SU-DHL-6 (cell line): ENCODE results near the gene ZNF487.

ENCODE experiments used
- H2AFZ ChIP-seq: fragments of 200-600 bp; sonication (generic); 2 replicates; pipeline ENCODE4 v1.6.1; 2014; ENCODE audit warnings: low read depth, mild to moderate bottlenecking, moderate library complexity, mixed read lengths, antibody characterized with exemption, low read length; ENCODE audit not compliant: severe bottlenecking
- H3F3A ChIP-seq: fragments of 200-600 bp; shearing (Covaris generic); 2 replicates; pipeline ENCODE4 v1.6.0; 2016; ENCODE audit warnings: antibody characterized with exemption, mild to moderate bottlenecking; ENCODE audit not compliant: insufficient read depth
- H3K27ac ChIP-seq: fragments of 200-600 bp; sonication (generic); 2 replicates; pipeline ENCODE4 v1.5.1; 2016; ENCODE audit warnings: low read depth, mild to moderate bottlenecking, low read length, moderate library complexity, mixed read lengths
- H3K27me3 ChIP-seq: fragments of 200-600 bp; sonication (generic), shearing (Covaris generic); 2 replicates; pipeline ENCODE4 v1.6.0; 2014; ENCODE audit warnings: mild to moderate bottlenecking, low read length
- H3K36me3 ChIP-seq: fragments of 200-600 bp; sonication (generic); 2 replicates; pipeline ENCODE4 v1.6.1; 2014; ENCODE audit warnings: mild to moderate bottlenecking, low read length, mixed read lengths
- H3K4me2 ChIP-seq: fragments of 300-600, 200-600 bp; shearing (Covaris generic), sonication (generic); 2 replicates; pipeline ENCODE4 v1.6.0; 2014; ENCODE audit warnings: low read length, low read depth, mild to moderate bottlenecking; ENCODE audit not compliant: poor library complexity, severe bottlenecking
- H3K4me3 ChIP-seq: fragments of 200-600 bp; sonication (generic); 2 replicates; pipeline ENCODE4 v1.5.1; 2014; ENCODE audit warnings: antibody characterized with exemption, low read length, mild to moderate bottlenecking, mixed read lengths; ENCODE audit not compliant: insufficient read depth, poor library complexity, severe bottlenecking
- H3K79me2 ChIP-seq: fragments of 200-600 bp; sonication (generic); 2 replicates; pipeline ENCODE4 v1.6.1; 2014; ENCODE audit warnings: mild to moderate bottlenecking, low read length, moderate library complexity; ENCODE audit not compliant: insufficient read depth
- H3K9ac ChIP-seq: fragments of 200-600 bp; sonication (generic); 2 replicates; pipeline ENCODE4 v1.7.0; 2014; ENCODE audit warnings: mild to moderate bottlenecking, low read length
- H3K9me2 ChIP-seq: fragments of 200-600 bp; sonication (generic); replicated peaks from 2 replicates; pipeline ENCODE4 v1.6.1; 2014; ENCODE audit warnings: low read length; ENCODE audit not compliant: insufficient read depth
- H3K9me3 ChIP-seq: fragments of 200-600 bp; sonication (generic); 2 replicates; pipeline ENCODE4 v1.6.1; 2014; ENCODE audit warnings: low read length, mixed read lengths; ENCODE audit not compliant: insufficient read depth
- H4K20me1 ChIP-seq: fragments of 200-600 bp; sonication (generic); 2 replicates; pipeline ENCODE4 v1.6.1; 2014; ENCODE audit warnings: low read depth, mild to moderate bottlenecking, antibody characterized with exemption, low read length, moderate library complexity, mixed read lengths
- EZH2phosphoT487 ChIP-seq: fragments of 200-600 bp; sonication (generic), shearing (Covaris generic); conservative IDR thresholded peaks from 2 replicates; pipeline ENCODE4 v1.6.1; 2018; ENCODE audit warnings: mild to moderate bottlenecking, antibody characterized with exemption, low read length, moderate library complexity, mixed read lengths
- TF ChIP-seq, protein P1 (sequence below): fragments of 200-600 bp; sonication (generic); IDR thresholded peaks from one replicate; pipeline ENCODE4 v1.5.1; 2017; ENCODE audit warnings: antibody characterized with exemption, mild to moderate bottlenecking, low read length, moderate library complexity; ENCODE audit not compliant: insufficient read depth, poor library complexity, severe bottlenecking

The ZNF487 gene

DNA sequence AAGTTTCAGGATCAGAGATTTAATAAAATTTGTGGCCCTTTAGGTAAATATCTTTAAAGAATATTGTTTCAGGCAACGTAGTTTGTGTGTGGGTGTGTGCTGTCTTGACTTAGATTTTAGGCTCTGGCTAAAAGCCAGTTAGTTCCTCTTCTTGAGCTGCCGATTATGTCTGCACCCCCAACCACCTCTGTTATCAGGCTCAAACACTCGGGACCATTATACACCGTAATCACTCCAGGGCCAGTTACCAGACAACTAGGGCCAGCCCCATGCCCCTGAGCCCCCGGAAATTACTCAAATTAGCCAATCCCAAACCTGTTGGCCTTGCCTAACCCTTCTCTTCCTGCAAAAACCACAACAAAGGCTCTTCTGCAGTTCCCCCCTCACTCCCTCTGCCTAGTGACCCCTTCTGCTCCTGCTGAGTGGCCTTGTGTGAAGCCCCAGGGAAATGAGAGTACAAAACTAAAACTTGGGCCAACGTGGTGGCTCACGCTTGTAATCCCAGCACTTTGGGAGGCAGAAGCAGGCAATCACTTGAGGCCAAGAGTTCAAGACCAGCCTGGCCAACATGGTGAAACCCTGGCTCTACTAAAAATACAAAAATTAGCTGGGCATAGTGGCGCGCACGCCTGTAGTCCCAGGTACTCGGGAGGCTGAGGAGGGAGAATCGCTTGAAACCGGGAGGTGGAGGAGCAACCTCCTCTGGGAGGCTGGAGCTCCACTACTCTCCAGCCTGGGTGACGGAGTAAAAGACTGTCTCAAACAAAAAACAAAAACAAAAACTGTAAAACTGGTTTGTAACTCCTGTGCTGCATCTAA lies 18.8 kb upstream of the ZNF487 start:
- Histone ChIP-seq H3K79me2 (no peaks in the 10 kb centered on the region), H3K9me2 (no peaks in the 10 kb centered on the region), H3K27ac (peak overlapping the region; percentile 86), H4K20me1 (no peaks in the 10 kb centered on the region), H3K9me3 (no peaks in the 10 kb centered on the region), H3K9ac (peak overlapping the region; percentile 34), H2AFZ (peak overlapping the region; percentile 64), H3K4me3 (no peak overlapping the region), H3K27me3 (no peaks in the 10 kb centered on the region), H3K36me3 (no peaks in the 10 kb centered on the region), H3F3A (peaks cover 40% of the 10 kb centered on the region), H3K4me2 (peak overlapping the region; percentile 56)
- TF ChIP-seq, protein P1, sequence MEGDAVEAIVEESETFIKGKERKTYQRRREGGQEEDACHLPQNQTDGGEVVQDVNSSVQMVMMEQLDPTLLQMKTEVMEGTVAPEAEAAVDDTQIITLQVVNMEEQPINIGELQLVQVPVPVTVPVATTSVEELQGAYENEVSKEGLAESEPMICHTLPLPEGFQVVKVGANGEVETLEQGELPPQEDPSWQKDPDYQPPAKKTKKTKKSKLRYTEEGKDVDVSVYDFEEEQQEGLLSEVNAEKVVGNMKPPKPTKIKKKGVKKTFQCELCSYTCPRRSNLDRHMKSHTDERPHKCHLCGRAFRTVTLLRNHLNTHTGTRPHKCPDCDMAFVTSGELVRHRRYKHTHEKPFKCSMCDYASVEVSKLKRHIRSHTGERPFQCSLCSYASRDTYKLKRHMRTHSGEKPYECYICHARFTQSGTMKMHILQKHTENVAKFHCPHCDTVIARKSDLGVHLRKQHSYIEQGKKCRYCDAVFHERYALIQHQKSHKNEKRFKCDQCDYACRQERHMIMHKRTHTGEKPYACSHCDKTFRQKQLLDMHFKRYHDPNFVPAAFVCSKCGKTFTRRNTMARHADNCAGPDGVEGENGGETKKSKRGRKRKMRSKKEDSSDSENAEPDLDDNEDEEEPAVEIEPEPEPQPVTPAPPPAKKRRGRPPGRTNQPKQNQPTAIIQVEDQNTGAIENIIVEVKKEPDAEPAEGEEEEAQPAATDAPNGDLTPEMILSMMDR, result no peak
- TF ChIP-seq EZH2phosphoT487, result no peak

DNA sequence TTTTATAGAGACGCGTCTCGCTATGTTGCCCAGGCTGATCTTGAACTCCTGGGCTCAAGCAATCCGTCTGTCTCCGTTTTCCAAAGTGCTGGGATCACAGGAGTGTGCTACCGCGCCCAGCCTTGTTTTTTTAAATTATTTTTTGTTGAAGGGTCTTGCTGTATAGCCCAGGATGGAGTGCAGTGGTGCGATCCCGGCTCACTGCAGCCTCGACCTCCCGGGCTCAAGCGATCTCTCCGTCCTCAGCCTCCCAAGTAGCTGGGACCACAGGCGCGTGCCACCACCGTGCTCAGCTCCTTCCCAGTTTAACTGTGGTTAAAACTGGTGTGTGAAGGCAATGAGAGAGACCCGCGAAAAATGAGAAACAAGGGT lies 16.9 kb upstream of the ZNF487 start:
- H3K79me2 ChIP-seq, result no peaks in the 10 kb centered on the region
- peaks cover 49% of the 10 kb centered on the region for H3F3A ChIP-seq
- peak overlapping the region; percentile 66 for H3K4me3 ChIP-seq
- H3K9me2 ChIP-seq, result no peaks in the 10 kb centered on the region
- H3K4me2 ChIP-seq, result peak overlapping the region; percentile 99
- peak overlapping the region; percentile 82 for H2AFZ ChIP-seq
- H3K9ac ChIP-seq, result peak overlapping the region; percentile 78
- TF ChIP-seq EZH2phosphoT487, result no peak
- TF ChIP-seq, protein P1, result no peak
- H3K27me3 ChIP-seq, result no peaks in the 10 kb centered on the region
- no peaks in the 10 kb centered on the region for H4K20me1 ChIP-seq
- peak overlapping the region; percentile 89 for H3K27ac ChIP-seq
- no peaks in the 10 kb centered on the region for H3K36me3 ChIP-seq
- no peaks in the 10 kb centered on the region for H3K9me3 ChIP-seq

DNA sequence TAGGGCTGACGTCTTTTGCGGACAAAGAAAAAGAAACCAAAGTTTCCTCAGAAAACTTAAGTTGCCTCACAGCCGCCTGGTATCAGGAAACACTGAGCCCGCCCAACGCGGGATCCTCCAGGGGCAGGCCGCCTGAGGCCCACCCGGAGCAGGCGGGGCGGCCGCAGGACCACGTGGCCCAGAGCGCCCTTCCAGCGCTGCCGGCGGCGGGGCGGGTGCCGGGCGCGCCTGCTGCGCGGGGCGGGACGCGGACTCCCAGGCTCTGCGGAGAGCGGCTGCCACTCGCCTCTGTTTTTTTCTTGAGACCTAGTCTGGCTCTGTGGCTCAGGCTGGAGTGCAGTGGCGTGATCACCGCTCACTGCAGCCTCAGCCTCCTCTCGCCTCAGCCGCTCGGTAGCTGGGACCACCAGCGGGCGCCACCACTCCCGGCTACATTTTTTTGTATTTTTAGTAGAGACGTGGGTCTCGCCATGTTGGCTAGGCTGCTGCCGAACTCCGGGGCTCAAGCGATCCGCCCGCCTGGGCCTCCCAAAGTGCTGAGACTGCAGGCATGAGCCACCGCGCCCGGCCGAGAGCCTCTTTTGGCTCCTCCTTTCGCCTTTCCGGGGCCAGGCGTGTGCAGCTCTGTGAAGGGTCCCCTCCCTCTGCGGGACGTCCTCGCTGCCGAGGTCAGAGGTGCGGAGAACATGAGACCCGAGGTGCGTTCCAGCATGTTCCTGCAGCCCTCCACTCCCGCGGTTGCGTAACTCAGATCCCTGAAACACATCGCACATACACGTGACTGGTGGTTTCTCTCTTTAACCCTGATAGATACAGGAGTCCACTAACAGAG lies 16.3 kb upstream of the ZNF487 start:
- H3K9ac ChIP-seq, result peak overlapping the region; percentile 78
- H3F3A ChIP-seq, result peaks cover 49% of the 10 kb centered on the region
- no peaks in the 10 kb centered on the region for H3K9me3 ChIP-seq
- H3K27me3 ChIP-seq, result no peaks in the 10 kb centered on the region
- H4K20me1 ChIP-seq, result no peaks in the 10 kb centered on the region
- H3K9me2 ChIP-seq, result no peaks in the 10 kb centered on the region
- peak overlapping the region; percentile 89 for H3K27ac ChIP-seq
- H2AFZ ChIP-seq, result peak overlapping the region; percentile 82
- H3K4me2 ChIP-seq, result peak overlapping the region; percentile 99
- TF ChIP-seq, protein P1, result no peak
- no peak for TF ChIP-seq EZH2phosphoT487
- H3K36me3 ChIP-seq, result no peaks in the 10 kb centered on the region
- H3K4me3 ChIP-seq, result peak overlapping the region; percentile 66
- H3K79me2 ChIP-seq, result no peaks in the 10 kb centered on the region
